Peyer's patch (tissue), 4 donors: Measurements from ENCODE around the gene SRGAP1.

Experiments used
- POLR2A ChIP-seq, 2 donors: fragments of 450-650 bp; IDR thresholded peaks; one replicate each; pipeline ENCODE4 v1.5.1; 2017; ENCODE audit warnings: antibody characterized with exemption in 2 of 2, mild to moderate bottlenecking in 2 of 2, moderate library complexity in 2 of 2
- TF ChIP-seq, protein P1 (sequence below), 6 experiments: fragments of 450-650 bp in 4 of 6; fragments of 200-600 bp in 2 of 6; sonication (generic) in 1 of 6; IDR thresholded peaks; one replicate each; pipeline ENCODE4 v1.5.1; 2017 to 2019; ENCODE audit warnings: antibody characterized with exemption in 6 of 6, mild to moderate bottlenecking in 3 of 6, moderate library complexity in 1 of 6

DNA sequence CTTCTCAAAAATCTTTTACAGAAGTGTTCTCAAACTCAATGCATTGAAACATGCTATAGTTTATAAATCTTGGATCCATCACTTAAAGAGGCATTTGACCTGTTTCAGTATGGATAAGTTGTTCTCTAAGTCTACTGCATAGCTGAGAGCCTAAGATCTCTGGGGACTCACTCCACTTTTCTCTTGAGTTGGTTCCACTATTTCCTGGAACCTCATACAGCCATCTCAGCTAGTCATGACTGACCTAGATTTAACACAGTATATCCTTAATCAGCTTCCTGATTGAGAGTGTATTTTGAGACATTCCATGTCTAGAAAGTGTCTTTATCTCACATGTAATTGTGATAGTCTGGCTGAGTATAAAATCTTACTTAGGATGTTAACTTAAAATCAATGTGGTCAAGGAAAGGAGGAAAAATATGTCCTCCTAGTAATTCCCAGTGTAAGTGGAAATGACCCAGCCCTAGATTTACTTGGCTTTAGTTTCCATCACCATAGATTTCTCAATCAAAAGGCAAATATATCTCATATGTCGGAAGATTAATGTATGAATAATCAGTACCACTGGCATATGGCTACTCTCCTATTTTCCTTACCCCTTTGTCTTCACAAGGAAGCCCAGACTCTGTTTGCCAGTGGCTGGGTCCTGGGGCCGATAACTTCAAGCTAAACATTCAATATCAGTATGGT, 315.7 kb downstream of the SRGAP1 start:
- no peak for TF ChIP-seq POLR2A (IDR thresholded peaks at IDR 0.05)
- TF ChIP-seq, protein P1, sequence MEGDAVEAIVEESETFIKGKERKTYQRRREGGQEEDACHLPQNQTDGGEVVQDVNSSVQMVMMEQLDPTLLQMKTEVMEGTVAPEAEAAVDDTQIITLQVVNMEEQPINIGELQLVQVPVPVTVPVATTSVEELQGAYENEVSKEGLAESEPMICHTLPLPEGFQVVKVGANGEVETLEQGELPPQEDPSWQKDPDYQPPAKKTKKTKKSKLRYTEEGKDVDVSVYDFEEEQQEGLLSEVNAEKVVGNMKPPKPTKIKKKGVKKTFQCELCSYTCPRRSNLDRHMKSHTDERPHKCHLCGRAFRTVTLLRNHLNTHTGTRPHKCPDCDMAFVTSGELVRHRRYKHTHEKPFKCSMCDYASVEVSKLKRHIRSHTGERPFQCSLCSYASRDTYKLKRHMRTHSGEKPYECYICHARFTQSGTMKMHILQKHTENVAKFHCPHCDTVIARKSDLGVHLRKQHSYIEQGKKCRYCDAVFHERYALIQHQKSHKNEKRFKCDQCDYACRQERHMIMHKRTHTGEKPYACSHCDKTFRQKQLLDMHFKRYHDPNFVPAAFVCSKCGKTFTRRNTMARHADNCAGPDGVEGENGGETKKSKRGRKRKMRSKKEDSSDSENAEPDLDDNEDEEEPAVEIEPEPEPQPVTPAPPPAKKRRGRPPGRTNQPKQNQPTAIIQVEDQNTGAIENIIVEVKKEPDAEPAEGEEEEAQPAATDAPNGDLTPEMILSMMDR (IDR thresholded peaks at IDR 0.05): no peak
